ENCODE data around the gene PGD.
"Not testable (repeated sequence)": the region's sequence is repeated elsewhere in the genome, so short reads cannot be mapped to it uniquely, and the experiment has no call there.

Gene PGD

GRCh38 chr1:10421637-10422036, 22.8 kb downstream of the PGD start:
- no peaks in the 10 kb centered on the region; the same call in none of the 2 replicates for H3K4me1 ChIP-seq

GRCh38 chr1:10424034-10424433, 25.2 kb downstream of the PGD start:
- H3K27me3 ChIP-seq, result no peaks in the 10 kb centered on the region
- H3K4me1 ChIP-seq, result no peaks in the 10 kb centered on the region; the same call in none of the 2 replicates
- DNase-seq, result peak; percentile 29
- no peak for TF ChIP-seq CTCF (IDR thresholded peaks at IDR 0.05; ENCODE audit: low read depth, low read length)
- peaks cover 5% of the 10 kb centered on the region for H3K36me3 ChIP-seq
- no peaks in the 10 kb centered on the region for H3K9me3 ChIP-seq
- H3K4me3 ChIP-seq (ENCODE audit: low read depth, low read length), result no peak overlapping the region

More at GRCh38 chr1:10421637-10422036, 22.8 kb downstream of the PGD start:
- H3K4me3 ChIP-seq (ENCODE audit: low read depth, low read length), result no peak overlapping the region
- no peak for DNase-seq
- no peaks in the 10 kb centered on the region for H3K27me3 ChIP-seq
- no peaks in the 10 kb centered on the region for H3K9me3 ChIP-seq
- TF ChIP-seq CTCF (IDR thresholded peaks at IDR 0.05; ENCODE audit: low read depth, low read length), result no peak
- peaks cover 11% of the 10 kb centered on the region for H3K36me3 ChIP-seq

- no peaks in the 10 kb centered on the region for H3K27me3 ChIP-seq
- H3K36me3 ChIP-seq, result no peaks in the 10 kb centered on the region; the same call in 1 of the 2 replicates
- TF ChIP-seq CTCF (IDR thresholded peaks at IDR 0.05; ENCODE audit: low read depth, low read length), result no peak
- no peaks in the 10 kb centered on the region for H3K9me3 ChIP-seq
- H3K4me1 ChIP-seq, result no peaks in the 10 kb centered on the region; the same call in none of the 2 replicates
- no peak overlapping the region for H3K4me3 ChIP-seq (ENCODE audit: low read depth, low read length)
- DNase-seq, result no peak
Measured at GRCh38 chr1:10424651-10425050, 25.8 kb downstream of the PGD start.

- not testable (repeated sequence) for H3K36me3 ChIP-seq; H3K4me1 ChIP-seq; H3K9me3 ChIP-seq; DNase-seq; H3K4me3 ChIP-seq (ENCODE audit: low read depth, low read length); H3K27me3 ChIP-seq
Measured at GRCh38 chr1:10425826-10426534, 27.1 kb downstream of the PGD start.

- H3K4me1 ChIP-seq; H3K36me3 ChIP-seq; DNase-seq; H3K4me3 ChIP-seq (ENCODE audit: low read depth, low read length); H3K9me3 ChIP-seq; H3K27me3 ChIP-seq: not testable (repeated sequence)
Measured at GRCh38 chr1:10426535-10426848, 27.6 kb downstream of the PGD start.

- no peak for DNase-seq
- no peaks in the 10 kb centered on the region for H3K27me3 ChIP-seq
- H3K36me3 ChIP-seq, result no peaks in the 10 kb centered on the region
- no peak overlapping the region for H3K4me3 ChIP-seq (ENCODE audit: low read depth, low read length)
- no peaks in the 10 kb centered on the region; the same call in none of the 2 replicates for H3K4me1 ChIP-seq
- TF ChIP-seq CTCF (IDR thresholded peaks at IDR 0.05; ENCODE audit: low read depth, low read length), result no peak
- H3K9me3 ChIP-seq, result no peaks in the 10 kb centered on the region
Measured at GRCh38 chr1:10428984-10429383, 30.1 kb downstream of the PGD start.

- no peaks in the 10 kb centered on the region for H3K27me3 ChIP-seq
- no peaks in the 10 kb centered on the region for H3K9me3 ChIP-seq
- DNase-seq, result no peak
- TF ChIP-seq CTCF (IDR thresholded peaks at IDR 0.05; ENCODE audit: low read depth, low read length), result no peak
- no peaks in the 10 kb centered on the region; the same call in 1 of the 2 replicates for H3K4me1 ChIP-seq
- H3K4me3 ChIP-seq (ENCODE audit: low read depth, low read length), result peak overlapping the region; percentile 70
- no peaks in the 10 kb centered on the region for H3K36me3 ChIP-seq
Measured at GRCh38 chr1:10429868-10430215, 31.0 kb downstream of the PGD start.
